NCI-H774 (cell line): Measurements from ENCODE around the gene NCBP3.
"Not testable (repeated sequence)": the region's sequence is repeated elsewhere in the genome, so short reads cannot be mapped to it uniquely, and the experiment has no call there.

Source experiments
- DNase-seq: peaks from one replicate; lab custom pipeline; 2025; lab: John Stamatoyannopoulos, UW

The NCBP3 gene

DNA sequence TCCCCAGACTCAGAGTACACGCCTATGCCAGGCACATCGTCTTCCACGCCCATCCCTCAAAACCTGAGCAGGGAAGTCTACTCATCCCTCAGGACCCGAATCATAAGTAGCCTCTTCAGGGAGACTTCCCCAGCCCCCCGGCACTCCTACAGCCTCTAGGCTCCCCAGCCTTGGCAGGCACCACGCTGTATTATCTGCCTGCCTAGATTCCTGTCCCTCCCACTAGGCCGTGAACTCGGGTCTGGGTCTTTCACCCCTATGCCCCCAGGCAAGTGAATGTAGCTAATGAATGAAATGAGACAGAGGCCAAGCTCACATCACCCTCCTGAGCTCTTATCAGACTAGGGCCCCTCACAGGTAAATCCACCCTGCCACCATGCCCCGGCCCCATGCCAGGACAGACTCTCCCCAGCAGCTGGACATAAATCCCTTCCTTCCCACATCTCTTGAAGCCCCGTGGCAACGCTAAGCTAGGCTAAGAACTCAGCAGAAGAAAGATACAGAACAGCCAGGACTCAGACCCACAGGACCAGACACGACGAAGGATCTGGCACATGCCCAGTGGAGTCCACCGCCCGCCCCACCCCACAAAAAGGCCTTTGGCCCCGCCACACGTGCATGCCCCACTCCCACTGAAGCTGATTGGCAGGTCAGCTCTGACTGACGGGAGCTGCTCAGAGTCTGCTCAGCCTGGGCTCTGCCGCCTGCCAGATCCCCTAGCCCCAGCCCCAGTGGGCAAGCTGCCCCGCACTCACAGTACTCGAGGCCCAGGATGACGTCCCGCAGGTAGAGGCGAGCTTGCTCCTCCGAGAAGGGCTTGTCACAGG lies 33.8 kb upstream of the NCBP3 start:
- no peak for DNase-seq

GRCh38 chr17:3879186-3879585 lies 33.1 kb upstream of the NCBP3 start:
- DNase-seq: no peak

DNA sequence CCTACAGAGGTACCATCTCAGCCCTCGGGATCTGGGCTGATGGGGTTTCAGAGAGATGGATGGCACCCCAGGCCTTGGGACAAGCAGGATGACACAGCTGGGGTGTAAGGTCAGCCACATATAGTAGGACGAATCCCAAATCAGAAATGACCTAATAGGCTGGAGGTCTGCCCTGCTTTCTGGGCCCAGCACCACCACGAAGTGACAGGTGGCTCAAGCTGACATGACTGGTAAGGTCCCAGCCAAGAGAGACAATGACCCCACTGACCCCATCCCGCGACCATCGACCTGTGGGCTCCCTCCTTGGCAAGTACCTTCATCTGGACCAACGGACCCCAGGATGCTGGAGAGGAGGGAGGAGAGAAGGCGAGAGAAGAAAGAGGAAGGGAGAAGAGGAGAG lies 31.2 kb upstream of the NCBP3 start:
- DNase-seq: no peak

DNA sequence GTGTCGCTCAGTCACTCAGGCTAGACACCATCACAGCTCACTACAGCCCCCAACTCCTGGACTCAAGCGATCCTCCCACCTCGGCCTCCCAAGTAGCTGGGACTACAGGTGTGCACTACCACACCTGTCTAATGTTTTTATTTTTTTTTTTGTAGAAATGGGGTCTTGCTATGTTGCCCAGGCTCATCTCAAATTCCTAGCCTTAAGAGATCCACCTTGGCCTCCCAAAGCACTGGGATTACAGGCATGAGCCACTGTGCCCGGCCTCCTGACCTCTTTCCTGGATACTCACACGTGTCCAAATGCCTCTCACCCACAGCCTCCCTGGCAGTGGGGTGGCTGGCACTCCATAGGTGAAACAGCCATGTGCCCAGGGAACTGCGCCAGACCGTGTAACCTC lies 29.3 kb upstream of the NCBP3 start:
- no peak for DNase-seq

GRCh38 chr17:3873862-3874261 lies 27.8 kb upstream of the NCBP3 start:
- no peak for DNase-seq

DNA sequence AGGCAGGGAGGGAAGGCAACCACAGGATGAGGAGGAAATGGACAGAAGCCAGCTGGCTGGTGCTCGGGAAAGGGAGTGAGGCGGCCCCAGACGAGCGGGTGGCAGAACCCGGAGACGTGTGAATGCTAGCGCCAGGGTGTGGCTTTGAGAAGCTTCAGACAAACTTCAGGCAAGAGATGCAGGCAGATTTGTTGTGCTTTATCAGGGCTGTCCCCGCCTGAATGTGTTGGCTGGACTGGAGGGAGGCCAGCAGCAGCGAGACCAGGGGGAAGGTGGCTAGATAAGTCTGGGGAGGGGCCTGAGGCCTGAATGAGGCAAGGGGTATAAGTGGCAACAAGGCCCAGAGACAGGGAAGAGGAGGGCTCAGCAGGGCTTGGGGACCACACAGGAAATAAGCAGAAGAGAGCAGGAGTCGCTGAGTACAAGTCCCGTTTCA lies 24.8 kb upstream of the NCBP3 start:
- DNase-seq: no peak

- no peak for DNase-seq
Observed at GRCh38 chr17:3867606-3868005, 21.6 kb upstream of the NCBP3 start.

DNA sequence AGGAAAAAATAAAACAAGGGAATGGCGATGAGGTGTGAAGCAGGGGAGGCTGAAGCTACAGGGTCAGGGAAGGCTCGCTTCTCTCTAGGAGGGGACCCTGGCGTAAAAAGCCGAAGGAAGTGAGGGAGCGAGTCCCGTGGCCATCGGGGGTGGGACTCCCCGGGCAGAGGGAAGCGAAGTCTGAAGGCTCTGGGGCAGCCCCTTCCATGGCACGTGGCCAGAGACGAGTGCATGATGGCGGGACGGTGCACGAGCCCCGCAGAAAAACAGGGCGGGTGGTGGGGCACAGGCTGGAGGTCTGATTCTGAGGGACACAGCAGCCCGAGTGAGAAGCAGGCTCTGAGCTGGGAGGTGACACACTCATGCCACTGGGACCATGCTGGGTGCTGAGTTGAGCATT lies 21.1 kb upstream of the NCBP3 start:
- DNase-seq: no peak

GRCh38 chr17:3866276-3866675 lies 20.2 kb upstream of the NCBP3 start:
- no peak for DNase-seq

DNA sequence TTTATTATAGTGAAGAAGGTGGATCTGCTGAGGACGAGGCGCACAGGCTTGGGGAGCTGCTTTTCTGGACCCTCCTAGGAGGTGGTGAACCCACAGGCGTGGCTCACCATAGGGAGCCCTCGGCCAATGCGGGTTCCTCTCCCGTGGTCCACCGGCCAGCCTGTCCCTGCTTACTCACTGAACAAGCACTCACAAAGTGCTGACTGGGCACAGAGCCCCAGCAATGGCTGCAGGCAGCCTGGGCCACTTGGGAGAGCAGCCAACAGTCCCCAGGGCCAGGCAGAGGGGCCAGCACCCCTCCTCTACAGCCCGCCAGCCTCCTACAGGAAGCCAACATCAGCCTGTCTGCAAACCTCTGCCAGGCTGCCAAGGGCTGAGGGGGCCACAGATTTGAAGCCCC lies 19.1 kb upstream of the NCBP3 start:
- DNase-seq: no peak

DNA sequence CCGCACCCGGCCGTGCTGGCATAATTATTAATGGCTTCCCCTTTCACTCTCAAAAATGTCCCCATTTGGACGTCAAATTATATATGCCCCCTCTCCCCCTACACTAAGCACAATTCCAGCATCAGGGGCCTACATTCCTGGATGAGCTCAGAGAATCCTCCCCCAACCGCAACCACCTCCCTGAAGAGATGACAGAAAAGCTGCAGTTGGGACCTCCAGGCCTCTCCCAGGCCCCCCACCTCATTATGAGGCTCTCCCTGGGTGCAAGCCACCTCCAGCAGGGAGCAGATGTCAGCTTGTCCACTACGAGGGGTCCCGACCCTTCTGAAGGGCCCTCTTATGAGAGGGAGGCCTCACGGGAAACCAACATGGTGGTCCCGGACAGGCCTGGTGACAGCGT lies 18.5 kb upstream of the NCBP3 start:
- DNase-seq: no peak

DNA sequence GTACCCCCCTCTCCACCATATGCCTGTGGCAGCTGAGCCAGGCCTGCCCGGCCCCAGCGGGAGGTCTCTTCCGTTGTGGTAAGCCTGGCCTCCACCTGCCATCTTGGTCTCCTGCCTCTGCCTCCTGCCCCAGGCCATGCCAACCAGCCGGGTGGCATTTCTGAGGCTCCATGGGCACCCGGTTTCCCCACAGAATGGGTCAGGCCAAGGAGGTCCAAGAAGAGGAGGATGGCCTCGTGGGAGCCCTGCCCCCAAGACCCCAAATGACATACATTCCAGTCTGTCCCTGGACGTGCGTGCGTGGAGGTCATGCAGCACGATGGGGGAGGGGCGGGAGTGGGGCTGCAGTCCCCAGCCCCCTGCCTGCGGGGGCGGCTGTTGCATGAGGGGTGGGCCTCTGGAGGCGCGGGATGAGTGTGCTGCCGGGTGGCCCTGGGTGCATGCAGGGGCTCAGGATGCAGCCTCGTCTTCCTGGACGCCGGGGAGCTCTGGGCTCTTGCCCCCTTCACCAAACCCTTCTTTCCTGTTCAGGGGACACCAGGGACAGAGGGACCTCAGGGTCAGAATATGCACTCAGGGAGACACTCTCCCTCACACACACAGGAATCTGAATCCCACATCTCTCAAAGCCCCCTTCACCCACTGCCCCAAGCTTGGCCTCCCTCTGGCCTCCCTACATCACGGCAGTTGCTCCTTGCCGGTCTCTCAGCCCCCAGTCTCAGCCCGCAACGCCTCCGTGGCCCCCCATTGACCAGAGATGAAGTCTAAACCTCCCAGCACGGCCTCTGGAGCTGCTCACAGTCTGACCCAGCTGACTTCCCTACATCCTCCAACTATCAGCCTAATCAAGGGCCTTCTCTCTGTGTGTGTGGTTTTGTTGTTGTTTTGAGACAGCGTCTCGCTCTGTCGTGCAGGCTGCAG lies 16.0 kb upstream of the NCBP3 start:
- no peak for DNase-seq

- no peak for DNase-seq
Observed at GRCh38 chr17:3860939-3861700, 15.1 kb upstream of the NCBP3 start.

DNA sequence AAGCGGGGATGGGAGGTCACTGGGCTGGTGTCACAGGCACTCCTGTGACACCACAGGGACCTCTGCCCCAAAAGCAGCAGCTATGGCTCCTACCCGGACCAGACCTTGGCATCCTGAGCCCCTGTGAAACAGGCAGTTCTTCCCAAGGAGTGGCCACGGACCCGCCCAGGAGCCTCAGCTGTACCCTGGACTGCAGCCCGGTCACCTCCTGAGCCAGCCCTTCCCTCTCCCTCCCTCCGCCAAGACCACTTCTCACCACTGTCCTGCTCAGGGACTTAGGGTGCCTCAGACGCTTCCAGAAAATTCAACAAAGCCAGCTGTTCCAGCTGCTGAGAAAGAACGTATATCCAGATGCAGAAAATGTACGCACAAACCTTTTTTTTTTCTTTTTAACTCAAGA lies 13.9 kb upstream of the NCBP3 start:
- no peak for DNase-seq

DNA sequence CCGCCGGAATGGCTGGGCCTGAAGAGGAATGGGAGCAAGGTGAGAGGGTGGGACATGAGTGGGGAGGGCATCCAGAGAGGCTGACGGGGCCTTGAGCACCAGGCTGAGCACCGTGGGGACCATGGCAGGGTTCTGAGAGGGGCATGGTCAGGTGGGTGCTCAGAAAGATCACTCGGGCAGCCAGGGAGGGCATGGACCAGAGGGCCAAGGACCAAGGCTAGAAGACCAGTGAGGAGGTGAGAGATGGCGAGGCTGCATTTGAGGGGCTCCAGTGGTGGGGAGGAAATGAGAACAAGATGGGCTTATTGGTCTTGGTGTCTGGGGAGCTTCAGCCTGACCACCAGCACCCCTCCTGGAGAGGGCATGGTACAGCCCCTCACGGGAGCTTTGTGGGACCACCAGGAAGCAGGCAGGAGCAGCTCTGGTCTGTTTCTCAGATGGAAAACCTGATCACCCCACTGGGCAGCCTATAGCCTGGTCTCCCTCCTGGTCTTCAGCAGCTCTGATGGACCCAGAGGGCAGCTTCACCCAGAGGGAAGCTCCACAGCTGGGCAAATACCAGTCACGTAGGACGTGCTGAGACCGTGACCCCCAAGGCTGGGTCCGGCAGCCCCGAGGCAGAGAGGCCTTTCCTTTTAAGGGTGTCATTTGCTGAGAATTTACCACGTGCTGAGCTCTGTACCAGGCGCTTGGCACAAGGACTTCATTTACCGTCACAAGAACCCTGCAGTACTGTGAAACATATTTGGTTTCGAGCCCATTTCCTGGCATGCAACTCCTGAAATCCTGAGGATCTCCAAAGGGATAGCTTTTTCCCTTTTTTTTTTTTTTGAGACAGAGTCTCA lies 11.4 kb upstream of the NCBP3 start:
- DNase-seq: no peak

GRCh38 chr17:3854204-3854603 lies 8.2 kb upstream of the NCBP3 start:
- not testable (repeated sequence) for DNase-seq

GRCh38 chr17:3852561-3852960 lies 6.5 kb upstream of the NCBP3 start:
- no peak for DNase-seq

- DNase-seq: no peak
Observed at GRCh38 chr17:3851461-3852100, 5.5 kb upstream of the NCBP3 start.

GRCh38 chr17:3848229-3848835 lies 2.3 kb upstream of the NCBP3 start:
- no peak for DNase-seq

DNA sequence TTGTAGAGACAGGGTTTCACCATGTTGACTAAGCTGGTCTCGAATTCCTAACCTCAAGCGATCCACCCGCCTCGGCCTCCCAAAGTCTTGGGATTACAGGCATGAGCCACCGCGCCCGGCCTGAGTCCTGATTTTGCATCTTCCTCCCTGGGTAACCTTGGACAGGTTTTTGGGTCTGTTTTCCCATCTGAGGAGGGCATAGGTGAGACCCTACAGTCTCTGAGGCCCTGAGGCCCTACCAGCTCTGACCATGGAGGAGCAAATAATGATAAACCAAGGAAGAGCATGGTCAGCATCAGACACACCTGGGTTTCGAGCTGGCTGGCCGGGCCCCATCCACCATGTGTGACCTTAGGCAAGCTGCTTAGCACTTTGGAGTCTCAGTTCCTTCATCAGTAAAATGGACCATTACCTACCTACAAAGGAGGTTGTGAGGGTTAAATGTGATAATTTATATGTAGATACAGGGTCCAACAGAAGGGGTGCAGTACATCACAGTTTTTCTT lies 1.2 kb upstream of the NCBP3 start:
- no peak for DNase-seq
